Muscle layer of duodenum (tissue), 2 donors: ENCODE results near the gene VPS13D.
"Not testable (repeated sequence)": the region's sequence is repeated elsewhere in the genome, so short reads cannot be mapped to it uniquely, and the experiment has no call there.

Source experiments
- H3K27ac ChIP-seq: one replicate; pipeline ENCODE4 v1.7.0; 2013; ENCODE audit warnings: mild to moderate bottlenecking, low read length
- H3K27me3 ChIP-seq: one replicate; pipeline ENCODE4 v1.7.0; 2013; ENCODE audit warnings: low read depth, mild to moderate bottlenecking, control low read depth, low read length
- H3K36me3 ChIP-seq, 2 donors: one replicate each; pipeline ENCODE4 v1.7.0; 2013; ENCODE audit warnings: low read length in 2 of 2, control low read depth in 1 of 2, mild to moderate bottlenecking in 1 of 2; ENCODE audit not compliant: insufficient read depth in 2 of 2, control insufficient read depth in 1 of 2
- H3K4me1 ChIP-seq, 2 donors: one replicate each; pipeline ENCODE4 v1.7.0; 2013; ENCODE audit warnings: low read length in 2 of 2, mild to moderate bottlenecking in 2 of 2, control low read depth in 1 of 2, moderate library complexity in 1 of 2; ENCODE audit not compliant: insufficient read depth in 2 of 2, control insufficient read depth in 1 of 2
- H3K4me3 ChIP-seq, 2 donors: one replicate each; pipeline ENCODE4 v1.7.0; 2013; ENCODE audit warnings: low read length in 2 of 2, low read depth in 1 of 2, mild to moderate bottlenecking in 1 of 2
- H3K9me3 ChIP-seq, 2 donors: one replicate each; pipeline ENCODE4 v1.7.0; 2013; ENCODE audit warnings: low read length in 2 of 2, control low read depth in 1 of 2, mild to moderate bottlenecking in 1 of 2; ENCODE audit not compliant: control insufficient read depth in 1 of 2
- donor health status: healthy.

The VPS13D gene

GRCh38 chr1:12515234-12515633 lies 285.4 kb downstream of the VPS13D start:
- Histone ChIP-seq H3K4me3 (no peak overlapping the region), H3K36me3 (no peaks in the 10 kb centered on the region), H3K9me3 (no peaks in the 10 kb centered on the region), H3K27me3 (no peaks in the 10 kb centered on the region), H3K4me1 (peaks cover 7 to 29% of the 10 kb centered on the region in 2 donors), H3K27ac (no peak overlapping the region)

- Histone ChIP-seq H3K4me1 (peaks cover 0 to 17% of the 10 kb centered on the region in 2 donors), H3K9me3 (no peaks in the 10 kb centered on the region), H3K4me3 (no peak overlapping the region), H3K27ac (no peak overlapping the region), H3K36me3 (no peaks in the 10 kb centered on the region), H3K27me3 (no peaks in the 10 kb centered on the region)
Measured at GRCh38 chr1:12516741-12517140, 286.9 kb downstream of the VPS13D start.

DNA sequence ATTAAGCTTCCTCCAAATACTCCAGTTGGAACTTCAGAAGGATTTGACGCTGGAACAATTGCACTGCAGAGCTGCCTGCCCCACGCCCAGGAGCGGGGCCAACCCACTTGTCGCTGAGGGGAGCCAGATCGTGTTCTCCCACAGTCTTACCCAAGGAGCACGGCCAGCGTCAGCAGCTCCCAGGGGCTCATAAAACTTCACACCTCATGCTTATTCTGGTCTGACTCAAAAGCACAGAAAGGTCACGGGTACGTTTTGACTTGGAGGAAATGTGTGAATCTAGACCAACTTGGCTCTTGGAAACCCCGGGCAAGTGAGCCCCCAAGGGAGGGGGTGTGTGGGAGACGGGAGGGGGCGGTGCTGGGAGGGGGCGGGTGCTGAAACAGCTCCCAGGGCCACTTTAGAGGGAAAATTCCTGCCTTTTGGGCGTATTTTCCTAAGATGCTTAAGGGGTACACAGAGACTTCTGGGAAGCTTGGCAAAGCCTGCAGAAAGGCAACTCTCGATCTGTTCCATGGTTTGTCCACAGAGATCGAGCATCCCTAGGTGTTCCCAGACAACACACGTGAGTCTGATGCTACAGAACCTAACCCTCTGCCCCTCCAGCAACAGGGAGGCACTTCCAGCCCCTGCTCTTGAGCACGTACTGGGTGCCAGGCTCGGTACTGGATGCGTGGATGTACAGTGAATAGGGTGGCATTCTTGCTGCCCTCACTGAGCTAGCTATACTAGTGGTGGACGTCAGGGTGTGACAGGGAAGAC lies 289.3 kb downstream of the VPS13D start:
- Histone ChIP-seq H3K9me3 (no peaks in the 10 kb centered on the region), H3K4me3 (peak overlapping the region in 1 of 2 donors; percentile 40), H3K4me1 (peaks cover 0 to 13% of the 10 kb centered on the region in 2 donors), H3K27me3 (no peaks in the 10 kb centered on the region), H3K36me3 (no peaks in the 10 kb centered on the region), H3K27ac (peak overlapping the region; percentile 1)

DNA sequence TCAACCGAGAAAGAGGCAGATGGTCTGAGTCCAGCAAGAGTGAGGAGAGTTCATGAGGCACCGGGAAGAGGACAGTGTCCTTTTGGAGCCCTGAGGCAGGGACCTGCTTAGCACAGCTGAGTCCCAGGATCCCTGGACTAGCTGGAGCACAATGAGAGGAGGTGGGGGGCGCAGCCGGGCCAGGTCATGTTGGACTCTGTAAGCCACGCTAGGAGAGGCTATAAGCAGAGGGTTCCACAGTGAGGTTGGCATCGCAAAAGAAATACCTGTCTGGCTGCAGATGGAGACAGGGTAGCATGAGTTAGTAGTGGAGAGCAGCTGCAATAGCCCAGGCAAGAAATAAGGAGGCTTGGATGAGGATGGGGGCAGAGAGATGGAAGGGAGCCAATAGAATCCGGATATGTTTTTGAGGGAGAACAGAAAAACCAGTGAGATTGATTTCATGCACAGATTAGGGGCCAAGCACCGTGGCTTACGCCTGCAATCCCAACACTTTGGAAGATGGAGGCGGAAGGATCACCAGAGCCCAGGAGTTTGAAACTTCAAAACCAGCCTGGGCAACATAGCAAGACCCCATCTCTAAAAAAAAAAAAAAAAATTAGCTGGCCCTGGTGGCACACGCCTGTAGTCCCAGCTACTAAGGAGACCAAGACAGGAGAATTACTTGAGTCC lies 290.0 kb downstream of the VPS13D start:
- H3K27ac ChIP-seq = peak overlapping the region; percentile 1

DNA sequence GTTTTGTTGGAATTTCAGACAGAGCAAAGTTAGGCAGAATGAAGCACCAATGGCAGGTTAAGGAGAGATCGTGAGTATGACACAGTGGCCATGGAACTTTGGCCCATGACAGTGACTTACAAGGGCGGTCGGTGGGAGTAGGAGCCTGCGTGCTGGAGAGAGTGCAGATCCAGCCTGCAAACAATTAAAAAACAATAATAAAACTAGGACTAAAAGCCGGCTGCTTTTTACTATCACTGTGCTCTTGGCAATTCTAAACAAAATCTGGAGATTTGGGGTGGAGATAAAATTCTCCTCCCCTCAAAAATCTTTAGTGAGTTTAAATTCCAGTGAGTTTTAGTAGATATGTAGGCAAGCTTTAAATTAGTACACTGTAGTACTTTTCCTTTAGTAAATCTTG lies 291.3 kb downstream of the VPS13D start:
- Histone ChIP-seq H3K27me3 (no peaks in the 10 kb centered on the region), H3K27ac (no peak overlapping the region), H3K4me3 (no peak overlapping the region), H3K9me3 (no peaks in the 10 kb centered on the region), H3K4me1 (peaks cover 0 to 13% of the 10 kb centered on the region in 2 donors), H3K36me3 (no peaks in the 10 kb centered on the region)

More for the DNA sequence above, 290.0 kb downstream of the VPS13D start:
- Histone ChIP-seq H3K27me3 (no peaks in the 10 kb centered on the region), H3K36me3 (no peaks in the 10 kb centered on the region), H3K4me3 (no peak overlapping the region), H3K4me1 (peaks cover 0 to 13% of the 10 kb centered on the region in 2 donors), H3K9me3 (no peaks in the 10 kb centered on the region)

- H3K36me3 ChIP-seq, H3K27me3 ChIP-seq, H3K27ac ChIP-seq, H3K4me3 ChIP-seq, H3K9me3 ChIP-seq: not testable (repeated sequence)
- H3K4me1 ChIP-seq = peaks cover 0 to 13% of the 10 kb centered on the region in 2 donors
Measured at GRCh38 chr1:12522780-12523179, 292.9 kb downstream of the VPS13D start.

DNA sequence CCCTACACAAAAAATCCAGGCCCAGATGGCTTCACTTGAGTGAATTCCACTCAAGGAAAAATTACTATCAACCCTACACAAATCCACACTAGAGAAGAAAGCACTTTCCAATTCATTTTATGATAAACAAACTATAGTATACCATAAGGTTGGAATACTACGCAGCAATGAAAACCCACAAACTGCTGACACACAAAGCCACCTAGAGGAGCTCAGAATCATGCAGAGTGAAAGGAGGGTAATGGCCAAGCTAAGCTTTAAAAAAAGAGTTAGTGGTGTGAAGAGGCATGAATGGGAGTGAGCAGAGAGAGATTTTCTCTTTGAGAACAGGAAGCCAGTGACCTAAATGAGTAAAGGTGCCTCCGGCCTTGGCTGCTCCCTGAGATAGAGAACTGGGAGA lies 294.4 kb downstream of the VPS13D start:
- Histone ChIP-seq H3K27me3 (no peaks in the 10 kb centered on the region), H3K4me1 (peaks cover 0 to 4% of the 10 kb centered on the region in 2 donors), H3K36me3 (no peaks in the 10 kb centered on the region), H3K4me3 (no peak overlapping the region), H3K27ac (no peak overlapping the region), H3K9me3 (no peaks in the 10 kb centered on the region)

DNA sequence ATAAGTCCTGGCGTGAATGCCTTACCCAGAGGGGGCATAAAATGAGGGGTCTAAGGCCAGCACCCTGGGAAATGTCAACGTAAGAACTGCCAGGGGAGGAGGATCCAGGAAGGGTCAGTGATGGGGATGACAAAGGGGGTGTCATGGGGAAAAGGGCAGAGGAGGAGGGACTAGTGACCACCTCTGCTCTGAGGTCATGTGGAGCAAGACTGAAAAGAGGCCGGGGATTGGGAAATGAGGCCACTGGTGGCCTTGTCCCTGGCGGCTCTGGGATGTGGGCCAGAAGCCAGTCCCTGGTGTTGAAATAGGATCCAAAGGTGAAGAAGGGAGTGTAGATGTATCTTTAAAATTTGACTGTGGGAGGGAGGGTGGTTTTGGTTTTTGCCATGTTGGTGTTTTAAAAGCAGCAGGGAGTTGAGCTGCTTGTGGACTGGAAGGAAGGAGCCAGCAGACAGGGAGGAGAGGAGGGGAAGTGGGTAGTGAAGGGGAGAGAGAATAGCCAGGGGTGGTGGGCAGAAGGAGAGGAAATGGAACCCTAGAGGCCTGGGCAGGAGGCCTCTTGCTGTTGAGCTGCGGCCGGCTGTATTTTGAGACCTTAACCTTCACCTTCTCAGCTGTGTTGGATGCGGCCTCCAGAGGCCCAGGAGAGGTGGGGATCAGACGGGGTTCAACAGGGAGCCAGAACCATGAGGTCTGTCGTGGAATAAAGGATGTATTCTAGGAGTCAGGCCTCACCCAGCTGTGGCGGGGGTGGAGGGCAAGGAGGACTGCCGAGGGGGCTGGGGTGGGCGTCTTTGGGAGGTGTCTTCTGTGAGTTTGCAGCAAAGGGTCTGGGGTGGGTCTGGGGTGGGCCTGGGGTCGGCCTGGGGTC lies 295.7 kb downstream of the VPS13D start:
- Histone ChIP-seq H3K4me1 (no peaks in the 10 kb centered on the region), H3K36me3 (no peaks in the 10 kb centered on the region), H3K27me3 (no peaks in the 10 kb centered on the region), H3K9me3 (no peaks in the 10 kb centered on the region), H3K4me3 (no peak overlapping the region), H3K27ac (no peak overlapping the region)

DNA sequence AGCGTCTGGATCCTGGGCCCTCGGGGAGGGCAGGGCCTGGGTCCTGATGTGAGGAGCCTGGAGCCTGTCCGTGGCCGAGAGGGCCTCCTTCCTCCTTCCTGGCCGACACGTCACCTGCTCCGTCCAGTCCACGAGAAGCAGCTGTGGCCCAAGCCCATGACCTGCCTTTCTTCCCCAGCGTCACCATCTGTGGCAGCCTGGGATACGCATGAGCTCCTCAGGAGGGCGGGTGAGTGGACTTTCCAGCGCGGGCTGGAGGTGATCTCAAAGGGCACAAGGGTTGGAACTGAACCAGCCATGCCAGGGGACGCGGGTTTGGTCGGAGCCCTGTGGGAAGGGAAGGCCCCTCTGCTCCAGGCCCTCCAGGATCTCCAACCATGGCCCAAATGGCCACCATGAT lies 297.7 kb downstream of the VPS13D start:
- H3K4me3 ChIP-seq = no peak overlapping the region
- no peaks in the 10 kb centered on the region for H3K27me3 ChIP-seq
- no peaks in the 10 kb centered on the region for H3K36me3 ChIP-seq
- H3K9me3 ChIP-seq = no peaks in the 10 kb centered on the region
- H3K4me1 ChIP-seq = no peaks in the 10 kb centered on the region
- H3K27ac ChIP-seq = no peak overlapping the region

GRCh38 chr1:12528021-12528852 lies 298.4 kb downstream of the VPS13D start:
- no peak overlapping the region for H3K4me3 ChIP-seq
- no peak overlapping the region for H3K27ac ChIP-seq
- no peaks in the 10 kb centered on the region for H3K9me3 ChIP-seq

More at GRCh38 chr1:12528021-12528852, 298.4 kb downstream of the VPS13D start:
- no peaks in the 10 kb centered on the region for H3K36me3 ChIP-seq
- no peaks in the 10 kb centered on the region for H3K4me1 ChIP-seq
- no peaks in the 10 kb centered on the region for H3K27me3 ChIP-seq
